Lung (tissue), 12 donors: ENCODE data around the gene KCNJ15. TPM values are rescaled to one million over a fixed set of nuclear protein-coding genes. Genes with fewer than 3 reads are reported as not detected.

ENCODE experiments used
- ATAC-seq: fragments of 200-7000 bp; cut with Tn5 transposase; one replicate; pipeline ENCODE4 v1.9.1; 2020; ENCODE audit warnings: moderate number of reproducible peaks; ENCODE audit not compliant: insufficient read depth, low FRiP score
- DNase-seq, 3 donors: peaks; one replicate each; pipeline ENCODE4 v3.0.0-alpha.2; 2013 to 2017
- H3K27ac ChIP-seq, 2 donors: one replicate each; pipeline ENCODE4 v1.5.1; 2013; ENCODE audit warnings: mild to moderate bottlenecking in 2 of 2, moderate library complexity in 2 of 2, control low read depth in 1 of 2, inconsistent platforms in 1 of 2, low read depth in 1 of 2, low read length in 1 of 2
- H3K27me3 ChIP-seq, 3 donors: one replicate each; pipeline ENCODE4 v1.5.1; 2013; ENCODE audit warnings: low read length in 2 of 3; ENCODE audit not compliant: control insufficient read depth in 3 of 3, insufficient read depth in 3 of 3
- H3K36me3 ChIP-seq, 4 donors: one replicate each; pipeline ENCODE4 v1.5.1; 2013; ENCODE audit warnings: low read length in 4 of 4, mild to moderate bottlenecking in 1 of 4, moderate library complexity in 1 of 4; ENCODE audit not compliant: control insufficient read depth in 4 of 4, insufficient read depth in 4 of 4
- H3K4me1 ChIP-seq, 5 donors: one replicate each; pipeline ENCODE4 v1.5.1; 2013; ENCODE audit warnings: low read length in 5 of 5, mild to moderate bottlenecking in 2 of 5, moderate library complexity in 1 of 5; ENCODE audit not compliant: control insufficient read depth in 5 of 5, insufficient read depth in 5 of 5
- H3K4me3 ChIP-seq: one replicate; pipeline ENCODE4 v1.5.1; 2013; ENCODE audit warnings: mild to moderate bottlenecking, control low read depth, moderate library complexity
- H3K9ac ChIP-seq, 2 donors: one replicate each; pipeline ENCODE4 v1.5.1; 2013; ENCODE audit warnings: low read length in 2 of 2, control low read depth in 1 of 2; ENCODE audit not compliant: insufficient read depth in 1 of 2
- H3K9me3 ChIP-seq, 4 donors: one replicate each; pipeline ENCODE4 v1.5.1; 2013; ENCODE audit warnings: low read length in 3 of 4, mild to moderate bottlenecking in 1 of 4, moderate library complexity in 1 of 4; ENCODE audit not compliant: control insufficient read depth in 4 of 4, insufficient read depth in 3 of 4
- WGBS, 2 donors: extraction: QIAGEN DNeasy Blood & Tissue Kit; methylation state at CpG; one replicate each; pipeline ENCODE4 v1.1.7; 2013; 5-methylcytosine and 5-hydroxymethylcytosine counted together
- polyA plus RNA-seq, 2 donors: library from polyadenylated mRNA; stranded (reverse); fragments of 200-250 nt; gene quantifications; one replicate each; pipeline ENCODE4 v1.2.1, GENCODE V29; 2013
- total RNA-seq, 2 donors: library from RNA; depleted of rRNA in 1 of 2; stranded (reverse); fragments of >200 nt in 1 of 2; gene quantifications; one replicate each; pipeline ENCODE4 v1.2.1, GENCODE V29; 2014 to 2021
- TF ChIP-seq, protein P1 (sequence below): IDR thresholded peaks from 2 replicates; pipeline ENCODE4 v1.5.1; 2012; ENCODE audit warnings: mild to moderate bottlenecking; ENCODE audit errors: control extremely low read depth, extremely low read depth
- donor health status: control.
- donor health status: control.
- donor health status: Bipolar disorder and iron deficiency.
- donor health status: healthy.
- donor health status: DM: yes; HTN: yes; CAD: no.

Gene KCNJ15
- total and polyA plus RNA-seq, 4 donors = 28.2 to 79.1 (median 61.5) TPM

DNA sequence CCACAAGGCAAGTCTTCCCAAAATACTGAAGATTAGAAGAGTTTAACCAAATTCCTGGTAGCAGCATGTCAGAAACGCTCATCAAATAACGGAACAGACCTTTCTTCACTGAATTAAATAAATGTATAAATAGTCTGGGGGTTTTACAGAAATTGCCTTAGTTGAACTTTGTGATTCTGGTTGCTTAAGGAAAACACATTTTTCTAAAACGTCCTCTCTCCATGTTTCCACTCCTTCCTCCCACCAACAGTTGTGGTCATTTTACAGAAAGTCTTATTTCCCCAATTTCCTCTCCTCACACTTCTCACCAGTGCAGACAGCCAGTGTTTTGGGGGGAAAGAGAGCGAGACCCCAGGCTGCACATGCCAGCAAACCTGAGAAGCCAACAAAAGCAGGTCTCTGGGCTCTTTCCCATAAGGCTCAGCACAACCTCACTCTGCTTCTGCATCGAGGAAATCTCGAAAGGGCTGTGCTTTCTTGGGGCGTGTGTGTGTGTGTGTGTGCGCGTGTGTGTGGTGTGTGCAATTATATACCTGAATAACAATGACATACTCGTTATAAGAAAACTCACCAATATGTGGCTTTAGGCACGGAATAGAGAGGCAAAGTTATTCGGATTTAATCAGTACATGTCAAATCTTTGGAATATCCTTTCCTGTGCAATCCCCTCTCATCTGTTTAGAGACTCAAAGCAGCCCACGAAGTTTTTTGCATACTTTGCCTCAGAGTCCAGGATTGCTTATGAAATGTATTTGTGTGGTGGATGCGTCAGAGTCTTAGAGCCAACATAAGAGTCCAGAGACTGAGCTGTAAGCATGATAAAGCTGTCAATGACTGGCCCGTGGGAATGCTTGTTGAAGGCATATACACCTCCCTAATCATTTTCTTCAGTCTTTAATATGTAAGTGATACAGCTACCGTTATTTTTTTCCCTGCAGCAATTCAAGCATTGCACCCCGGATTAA lies 2.0 kb downstream of the KCNJ15 start:
- H3K4me3 ChIP-seq = peak overlapping the region; percentile 3
- TF ChIP-seq, protein P1, sequence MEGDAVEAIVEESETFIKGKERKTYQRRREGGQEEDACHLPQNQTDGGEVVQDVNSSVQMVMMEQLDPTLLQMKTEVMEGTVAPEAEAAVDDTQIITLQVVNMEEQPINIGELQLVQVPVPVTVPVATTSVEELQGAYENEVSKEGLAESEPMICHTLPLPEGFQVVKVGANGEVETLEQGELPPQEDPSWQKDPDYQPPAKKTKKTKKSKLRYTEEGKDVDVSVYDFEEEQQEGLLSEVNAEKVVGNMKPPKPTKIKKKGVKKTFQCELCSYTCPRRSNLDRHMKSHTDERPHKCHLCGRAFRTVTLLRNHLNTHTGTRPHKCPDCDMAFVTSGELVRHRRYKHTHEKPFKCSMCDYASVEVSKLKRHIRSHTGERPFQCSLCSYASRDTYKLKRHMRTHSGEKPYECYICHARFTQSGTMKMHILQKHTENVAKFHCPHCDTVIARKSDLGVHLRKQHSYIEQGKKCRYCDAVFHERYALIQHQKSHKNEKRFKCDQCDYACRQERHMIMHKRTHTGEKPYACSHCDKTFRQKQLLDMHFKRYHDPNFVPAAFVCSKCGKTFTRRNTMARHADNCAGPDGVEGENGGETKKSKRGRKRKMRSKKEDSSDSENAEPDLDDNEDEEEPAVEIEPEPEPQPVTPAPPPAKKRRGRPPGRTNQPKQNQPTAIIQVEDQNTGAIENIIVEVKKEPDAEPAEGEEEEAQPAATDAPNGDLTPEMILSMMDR = no peak
- ATAC-seq (peak; percentile 66), DNase-seq (no peak)
- H3K27ac ChIP-seq = peak overlapping the region in 1 of 2 donors; percentile 92
- H3K9ac ChIP-seq = no peak overlapping the region
- H3K4me1 ChIP-seq = peaks cover 0 to 29% (median 11%) of the 10 kb centered on the region in 5 donors
- H3K9me3 ChIP-seq = no peaks in the 10 kb centered on the region
- no peaks in the 10 kb centered on the region for H3K27me3 ChIP-seq
- H3K36me3 ChIP-seq = no peaks in the 10 kb centered on the region
- WGBS, 2 donors = 39 to 44% methylated on average over 17 of the region's 17 CpGs

DNA sequence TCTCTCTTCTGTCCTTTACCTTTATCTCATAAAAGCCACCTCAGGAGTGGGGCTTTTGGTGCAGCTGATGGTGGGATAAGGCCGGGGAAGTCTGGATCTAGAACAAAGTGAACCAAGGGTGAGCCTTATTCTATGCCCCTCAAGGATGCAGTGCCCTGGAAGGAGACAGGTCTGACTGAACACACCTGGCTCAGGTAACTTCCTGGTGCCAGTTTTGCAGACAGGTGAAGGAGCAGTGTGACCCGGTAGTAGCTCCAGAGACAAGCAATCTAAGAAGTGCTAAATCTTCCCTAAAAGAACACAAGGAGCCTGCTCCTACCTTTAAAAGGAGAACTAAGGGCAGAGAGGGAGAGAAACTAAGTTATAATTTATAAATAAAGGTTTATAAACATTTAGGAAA lies 2.9 kb downstream of the KCNJ15 start:
- no peak overlapping the region for H3K27ac ChIP-seq
- peaks cover 0 to 35% (median 11%) of the 10 kb centered on the region in 5 donors for H3K4me1 ChIP-seq
- H3K27me3 ChIP-seq = no peaks in the 10 kb centered on the region
- TF ChIP-seq, protein P1 = no peak
- WGBS, 2 donors = 70 to 89% methylated on average over 2 of the region's 2 CpGs
- H3K9ac ChIP-seq = no peak overlapping the region
- H3K9me3 ChIP-seq = no peaks in the 10 kb centered on the region
- no peak for ATAC-seq
- H3K36me3 ChIP-seq = no peaks in the 10 kb centered on the region
- H3K4me3 ChIP-seq = no peak overlapping the region
- no peak for DNase-seq

DNA sequence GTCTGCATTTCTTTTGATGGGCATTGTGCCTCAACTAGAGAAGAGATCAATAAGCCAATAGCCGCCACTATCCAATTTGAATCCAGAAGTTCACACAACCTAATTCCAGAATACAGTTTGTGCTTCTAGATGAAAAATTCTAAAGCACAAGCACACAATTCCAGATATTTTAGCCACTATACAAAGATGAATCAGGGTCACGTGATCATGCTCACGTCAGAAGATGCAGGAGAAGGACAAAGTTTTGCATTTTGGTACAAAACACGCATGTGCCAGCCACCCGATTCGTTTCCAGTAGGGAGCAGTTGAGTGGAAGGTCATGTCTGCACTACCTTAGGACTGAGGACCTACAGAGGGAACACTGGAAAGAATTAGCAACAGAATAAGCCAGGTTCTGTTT lies 3.6 kb downstream of the KCNJ15 start:
- no peak overlapping the region for H3K4me3 ChIP-seq

More for the DNA sequence above, 3.6 kb downstream of the KCNJ15 start:
- no peak overlapping the region for H3K9ac ChIP-seq
- H3K9me3 ChIP-seq = no peaks in the 10 kb centered on the region
- H3K27me3 ChIP-seq = no peaks in the 10 kb centered on the region
- peaks cover 0 to 40% (median 14%) of the 10 kb centered on the region in 5 donors for H3K4me1 ChIP-seq
- peak overlapping the region in 1 of 2 donors; percentile 41 for H3K27ac ChIP-seq
- TF ChIP-seq, protein P1 = no peak
- 75 to 93% methylated on average over 6 of the region's 6 CpGs for WGBS, 2 donors
- ATAC-seq (no peak), DNase-seq (no peak)
- H3K36me3 ChIP-seq = no peaks in the 10 kb centered on the region
